Right cardiac atrium (tissue), 5 donors: ENCODE data around the gene SENP7. TPM values are rescaled to one million over a fixed set of nuclear protein-coding genes. Genes with fewer than 3 reads are reported as not detected.
"Not testable (repeated sequence)": the region's sequence is repeated elsewhere in the genome, so short reads cannot be mapped to it uniquely, and the experiment has no call there.

Experiments used
- ATAC-seq, 2 donors: fragments of 200-7000 bp; cut with Tn5 transposase; one replicate each; pipeline versions ENCODE4 v1.8.0 to v1.9.1; 2020; ENCODE audit warnings: moderate library complexity in 2 of 2, mild to moderate bottlenecking in 1 of 2
- DNase-seq, 3 donors: peaks; one replicate each; pipeline ENCODE4 v3.0.0-alpha.2; 2020
- H3K27ac ChIP-seq: one replicate; pipeline ENCODE4 v1.5.1; 2013; ENCODE audit warnings: mild to moderate bottlenecking, low read length, control low read depth, moderate library complexity
- H3K27me3 ChIP-seq: one replicate; pipeline ENCODE4 v1.6.1; 2013; ENCODE audit not compliant: control insufficient read depth, insufficient read depth
- H3K4me1 ChIP-seq: one replicate; pipeline ENCODE4 v1.6.1; 2013; ENCODE audit warnings: low read length; ENCODE audit not compliant: control insufficient read depth, insufficient read depth
- H3K4me3 ChIP-seq: one replicate; pipeline ENCODE4 v1.5.1; 2013; ENCODE audit warnings: low read length, control low read depth
- H3K9me3 ChIP-seq: one replicate; pipeline ENCODE4 v1.6.1; 2013; ENCODE audit warnings: low read length; ENCODE audit not compliant: control insufficient read depth
- WGBS: extraction: QIAGEN DNeasy Blood & Tissue Kit; methylation state at CpG from one replicate; pipeline ENCODE4 v1.1.7; 2013; 5-methylcytosine and 5-hydroxymethylcytosine counted together
- intact Hi-C, 4 donors: fragments of 100-400 bp; cut with DNase I; formaldehyde crosslinking; loops; one replicate each; pipeline versions ENCODE4 v1.11.0 to v1.14.0; 2022 to 2023
- polyA plus RNA-seq: library from polyadenylated mRNA; stranded (reverse); fragments of 200-250 nt; gene quantifications from one replicate; pipeline ENCODE4 v1.2.3, GENCODE V29; 2013
- total RNA-seq, 4 donors: library from RNA; stranded (reverse); fragmentation: NEBNext Ultra II Directional; extraction: Animal tissue kit (Norgen Biotek cat#: 25700); gene quantifications; one replicate each; pipeline ENCODE4 v1.2.1, GENCODE V29; 2021
- donor health status: healthy with polysubstance abuse.
- donor health status: DM: no; HTN: yes; CAD: no.
- donor health status: DM: no; HTN: no; CAD: no.
- donor health status: DM: no; HTN: yes; CAD: no; lungs with severe emphysema.
- donor health status: DM: yes; HTN: yes; CAD: no.

The SENP7 gene
- total and polyA plus RNA-seq, 5 donors: 6.0 to 12.1 (median 11.2) TPM

DNA sequence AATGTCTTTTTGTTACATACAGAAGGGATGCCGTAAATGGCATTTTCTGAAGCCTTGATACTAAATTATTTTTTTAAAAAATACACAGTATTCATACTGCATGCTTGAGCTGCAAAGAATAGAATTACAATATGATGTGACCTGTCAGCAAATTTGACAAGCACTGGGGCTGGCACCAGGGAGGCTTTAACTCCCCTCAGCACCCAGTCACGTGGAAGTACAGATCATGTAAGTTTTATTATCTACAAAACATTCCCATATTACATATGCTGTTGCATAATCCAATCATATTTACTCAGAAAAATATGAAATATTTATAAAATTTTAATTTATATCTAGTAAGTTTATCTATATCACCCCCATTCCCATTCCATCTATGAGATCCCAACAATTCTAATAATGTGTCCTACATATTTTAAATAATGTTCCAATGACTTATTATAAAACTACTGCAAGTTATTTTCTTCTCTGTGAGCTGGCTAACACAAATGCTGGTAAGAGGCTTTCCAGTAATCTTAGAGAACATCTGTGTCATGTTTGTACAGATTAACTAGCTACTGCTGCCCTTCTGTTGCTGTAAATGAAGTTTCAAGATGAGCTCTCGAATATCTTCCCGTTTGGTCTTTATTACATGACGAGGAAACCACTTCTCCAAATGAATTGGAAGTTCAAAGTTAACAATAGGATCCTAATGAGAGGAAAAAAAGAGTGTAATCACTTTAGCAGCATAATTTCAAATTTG, 187.4 kb downstream of the SENP7 start:
- Histone ChIP-seq H3K4me1 (no peaks in the 10 kb centered on the region), H3K9me3 (no peaks in the 10 kb centered on the region), H3K27ac (no peak overlapping the region), H3K4me3 (no peak overlapping the region), H3K27me3 (no peaks in the 10 kb centered on the region)
- no peak for DNase-seq
- ATAC-seq: no peak
- intact Hi-C loops: no loop called here
- 83% methylated on average over 5 of the region's 5 CpGs for WGBS

DNA sequence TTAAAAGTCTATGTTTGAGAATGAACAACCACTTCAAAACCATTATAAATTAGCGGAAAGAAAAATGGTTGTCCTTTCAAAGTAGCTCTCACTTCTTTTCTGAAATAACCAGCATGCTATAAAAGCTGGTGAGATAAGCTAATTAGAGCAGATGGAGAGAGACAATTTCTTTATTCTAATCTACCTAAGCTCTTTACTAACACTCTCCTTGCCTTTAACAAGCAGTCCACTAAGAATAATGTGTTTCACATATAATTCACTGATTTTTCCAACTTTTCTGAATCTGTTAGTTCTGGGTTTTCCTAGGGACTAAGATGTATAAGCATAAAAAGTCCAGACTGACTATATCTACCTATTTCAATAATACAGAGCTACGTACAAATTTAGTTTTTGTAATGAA, 192.5 kb downstream of the SENP7 start, which contains the start of gene IMPG2:
Gene IMPG2 (minus strand): TSS at position 101 of the 400 bp plus-strand sequence. CDS start 203 bp downstream, outside the sequence.
- Histone ChIP-seq H3K9me3 (no peaks in the 10 kb centered on the region), H3K27ac (no peak within 1 kb of the TSS), H3K4me1 (no peaks in the 10 kb centered on the region), H3K27me3 (no peaks in the 10 kb centered on the region), H3K4me3 (no peak within 1 kb of the TSS)
- intact Hi-C loops: no loop called here
- DNase-seq (no peak), ATAC-seq (no peak)
- WGBS: 98% methylated on average over 2 of the region's 2 CpGs

DNA sequence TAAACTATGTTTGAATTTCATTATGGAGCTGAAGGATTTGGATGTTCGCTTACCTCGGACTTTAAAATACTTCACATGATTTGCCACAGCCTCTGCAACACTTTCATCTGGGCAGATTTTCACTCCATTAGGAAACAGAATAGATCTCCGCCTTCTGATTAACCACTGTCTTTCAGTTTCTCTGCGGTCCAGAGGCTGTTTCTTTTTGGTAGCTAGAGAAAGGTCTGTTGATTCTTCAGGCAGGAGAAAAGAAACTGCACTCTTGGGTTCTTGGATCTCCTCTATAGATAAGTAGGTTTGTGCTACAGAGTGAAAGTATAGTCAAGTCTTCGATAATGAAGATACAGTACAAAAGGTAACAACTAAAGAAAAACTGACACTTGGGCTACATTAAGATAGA, 193.5 kb downstream of the SENP7 start:
- 80% methylated on average over 5 of the region's 5 CpGs for WGBS
- H3K4me1 ChIP-seq: no peaks in the 10 kb centered on the region
- H3K4me3 ChIP-seq: no peak overlapping the region
- H3K27ac ChIP-seq: no peak overlapping the region
- no peaks in the 10 kb centered on the region for H3K9me3 ChIP-seq
- no peak for ATAC-seq
- DNase-seq: no peak
- intact Hi-C loops: no loop called here
- H3K27me3 ChIP-seq: no peaks in the 10 kb centered on the region

DNA sequence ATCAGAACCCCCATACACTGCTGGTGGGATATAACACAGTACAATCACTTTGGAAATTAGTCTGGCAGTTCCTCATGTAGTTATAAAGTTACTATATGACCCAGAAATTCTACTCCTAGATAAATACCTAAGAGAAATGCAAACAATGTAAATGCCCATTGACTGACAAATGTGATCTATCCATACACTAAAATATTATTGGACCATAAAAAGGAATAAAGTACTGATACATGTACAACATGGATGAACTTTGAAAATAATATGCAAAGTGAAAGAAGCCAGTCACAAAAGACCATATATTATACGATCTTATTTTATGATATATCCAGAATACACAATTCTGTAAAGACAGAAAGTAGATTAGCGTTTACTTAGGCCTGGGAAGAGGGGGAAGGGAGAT, 200.5 kb downstream of the SENP7 start:
- ATAC-seq (no peak), DNase-seq (no peak)
- intact Hi-C loops: no loop called here
- Histone ChIP-seq H3K4me3 (no peak overlapping the region), H3K4me1 (no peaks in the 10 kb centered on the region), H3K27ac (no peak overlapping the region), H3K27me3 (no peaks in the 10 kb centered on the region), H3K9me3 (no peaks in the 10 kb centered on the region)
- WGBS: 88% methylated on average over 2 of the region's 2 CpGs

DNA sequence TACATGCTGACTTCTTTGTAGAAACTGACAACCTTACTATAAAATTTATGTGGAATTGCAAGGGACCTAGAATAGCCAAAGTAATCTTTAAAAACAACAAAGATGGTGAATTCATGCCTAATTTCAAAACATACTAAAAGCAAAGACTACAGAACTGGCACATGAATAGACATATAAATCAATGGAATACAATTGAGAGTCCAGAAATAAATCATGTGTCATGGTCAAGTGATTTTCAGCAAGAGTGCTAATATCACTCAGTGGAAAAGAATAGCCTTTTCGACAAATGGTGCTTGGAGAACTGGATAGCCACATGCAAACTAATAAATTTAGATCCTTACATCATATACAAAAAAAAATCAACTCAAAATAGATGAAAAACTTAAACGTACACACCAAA, 201.3 kb downstream of the SENP7 start:
- intact Hi-C loops: no loop called here
- no peak overlapping the region for H3K4me3 ChIP-seq
- H3K9me3 ChIP-seq: no peaks in the 10 kb centered on the region
- no peaks in the 10 kb centered on the region for H3K4me1 ChIP-seq
- no peaks in the 10 kb centered on the region for H3K27me3 ChIP-seq
- 71% methylated on average over 2 of the region's 2 CpGs for WGBS
- no peak overlapping the region for H3K27ac ChIP-seq
- ATAC-seq: no peak
- no peak for DNase-seq

DNA sequence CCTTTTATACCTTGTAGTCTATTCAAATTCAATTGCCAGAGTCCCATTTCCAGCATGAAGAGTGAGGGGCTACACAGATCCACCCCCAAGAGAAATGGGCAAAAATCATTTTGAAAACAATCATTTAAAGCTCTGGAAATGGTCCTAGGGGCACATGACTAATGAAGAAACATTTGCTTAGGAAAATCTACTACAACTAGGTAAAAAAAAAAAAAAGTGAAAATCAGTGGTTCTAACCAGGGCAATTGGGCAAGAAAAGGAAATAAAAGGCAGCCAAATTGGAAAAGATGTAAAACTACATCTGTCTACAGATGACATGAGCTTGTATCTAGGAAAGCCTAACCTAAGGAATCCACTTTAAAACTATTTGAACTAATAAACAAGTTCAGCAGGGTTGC, 202.0 kb downstream of the SENP7 start:
- intact Hi-C loops: no loop called here
- no peaks in the 10 kb centered on the region for H3K27me3 ChIP-seq
- ATAC-seq (no peak), DNase-seq (no peak)
- H3K4me1 ChIP-seq: no peaks in the 10 kb centered on the region
- no peaks in the 10 kb centered on the region for H3K9me3 ChIP-seq
- no peak overlapping the region for H3K27ac ChIP-seq
- no peak overlapping the region for H3K4me3 ChIP-seq

DNA sequence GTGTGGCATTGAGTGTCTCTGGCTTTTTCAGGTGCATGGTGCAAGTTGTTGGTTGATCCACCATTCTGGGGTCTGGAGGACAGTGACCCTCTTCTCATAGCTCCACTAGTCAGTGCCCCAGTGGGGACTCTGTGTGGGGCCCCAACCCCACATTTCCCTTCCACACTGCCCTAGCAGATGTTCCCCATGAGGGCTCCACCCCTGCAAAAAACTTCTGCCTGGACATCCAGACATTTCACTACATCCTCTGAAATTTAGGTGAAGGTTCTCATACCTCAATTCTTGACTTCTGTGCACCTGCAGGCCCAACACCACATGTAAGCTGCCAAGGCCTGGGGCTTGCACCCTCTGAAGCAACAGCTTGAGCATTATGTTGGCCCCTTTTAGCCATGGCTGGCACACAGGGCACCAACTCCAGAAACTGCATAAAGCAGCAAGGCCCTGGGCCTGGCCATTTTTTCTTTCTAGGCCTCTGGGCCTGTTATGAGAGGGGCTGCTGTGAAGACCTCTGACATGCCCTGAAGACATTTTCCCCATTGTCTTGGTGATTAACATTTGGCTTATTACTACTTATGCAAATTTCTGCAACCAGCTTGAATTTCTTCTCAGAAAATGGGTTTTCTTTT, 204.8 kb downstream of the SENP7 start:
- H3K4me1 ChIP-seq, H3K27ac ChIP-seq, H3K27me3 ChIP-seq, DNase-seq, ATAC-seq, intact Hi-C loops, H3K9me3 ChIP-seq, H3K4me3 ChIP-seq: not testable (repeated sequence)

DNA sequence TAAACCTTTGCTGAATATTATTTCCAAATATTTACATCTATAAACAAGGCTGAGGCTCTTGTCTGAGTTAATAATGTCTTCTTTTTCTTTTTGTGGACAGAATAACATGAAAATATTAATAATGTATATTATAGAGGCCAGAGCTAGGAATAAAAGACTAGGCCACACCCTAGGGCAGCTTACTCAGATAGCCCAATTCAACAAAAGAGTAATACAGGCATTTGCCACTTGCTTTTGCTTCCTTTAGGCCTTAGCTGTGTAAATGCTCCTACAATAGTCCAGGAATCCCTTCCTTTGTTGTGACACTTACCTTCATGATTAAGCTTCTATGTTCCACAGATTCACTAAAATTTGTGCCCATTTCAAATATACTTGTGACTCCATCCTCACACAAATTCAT, 209.2 kb downstream of the SENP7 start:
- Histone ChIP-seq H3K27me3 (no peaks in the 10 kb centered on the region), H3K4me1 (no peaks in the 10 kb centered on the region), H3K27ac (no peak overlapping the region), H3K9me3 (no peaks in the 10 kb centered on the region), H3K4me3 (no peak overlapping the region)
- intact Hi-C loops: no loop called here
- no peak for ATAC-seq
- no peak for DNase-seq

DNA sequence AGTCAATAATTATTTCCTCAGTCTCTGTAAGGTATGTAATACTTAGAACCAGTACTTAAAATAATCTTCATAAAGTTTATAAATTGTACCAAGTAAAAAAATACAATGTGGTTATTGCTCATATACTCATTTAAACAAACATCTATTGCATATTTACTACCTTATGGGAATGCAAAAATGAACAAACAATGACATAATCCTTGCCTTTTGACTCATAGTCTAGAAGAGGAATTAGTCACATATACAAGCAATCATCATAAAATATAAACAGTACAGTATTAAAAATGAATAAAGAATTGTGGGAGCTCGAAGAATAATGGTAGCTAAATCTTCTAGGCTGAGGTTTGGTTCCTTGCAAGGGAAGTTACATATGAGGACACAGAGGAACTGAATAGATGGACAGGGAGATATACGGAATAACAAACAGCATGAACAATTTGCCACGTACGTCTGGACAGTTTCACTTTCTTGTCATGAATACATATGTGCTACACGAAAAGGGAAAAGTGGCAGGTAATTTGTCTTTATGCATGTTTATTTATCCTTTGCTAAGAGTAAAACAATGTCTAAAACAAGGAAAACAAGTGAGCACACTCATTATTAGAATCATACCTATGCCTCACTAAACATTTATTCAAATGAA, 209.8 kb downstream of the SENP7 start:
- no peaks in the 10 kb centered on the region for H3K27me3 ChIP-seq
- 64% methylated on average over 5 of the region's 5 CpGs for WGBS
- H3K4me3 ChIP-seq: no peak overlapping the region
- ATAC-seq: no peak
- DNase-seq: no peak
- H3K9me3 ChIP-seq: no peaks in the 10 kb centered on the region
- H3K27ac ChIP-seq: no peak overlapping the region
- H3K4me1 ChIP-seq: no peaks in the 10 kb centered on the region
- intact Hi-C loops: no loop called here

DNA sequence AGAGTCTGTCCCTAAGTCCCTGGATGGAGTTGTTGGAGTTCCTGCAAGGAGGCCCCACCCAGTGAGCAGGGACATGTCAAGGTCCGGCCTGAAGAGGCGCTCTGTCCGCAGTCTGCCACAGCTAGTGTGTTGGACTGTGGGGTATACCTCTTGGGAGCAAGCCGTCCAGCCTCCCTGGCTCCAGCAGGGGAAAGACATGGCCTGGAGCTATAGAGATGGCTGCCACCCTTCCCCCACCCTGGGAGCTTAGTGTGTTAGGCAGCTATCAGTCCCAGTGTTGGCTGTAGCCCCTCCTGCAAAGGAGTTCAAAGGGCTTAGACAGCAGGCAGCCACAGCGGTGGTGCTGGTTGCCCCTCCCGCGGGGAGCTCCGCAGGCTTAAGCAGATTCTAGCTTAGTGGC, 212.9 kb downstream of the SENP7 start:
- H3K4me3 ChIP-seq: no peak overlapping the region
- H3K9me3 ChIP-seq: no peaks in the 10 kb centered on the region
- WGBS: 86% methylated on average over 8 of the region's 8 CpGs
- DNase-seq (peak in 1 of 3 donors; percentile 9), ATAC-seq (no peak)
- no peak overlapping the region for H3K27ac ChIP-seq
- no peaks in the 10 kb centered on the region for H3K4me1 ChIP-seq
- H3K27me3 ChIP-seq: no peaks in the 10 kb centered on the region
- intact Hi-C loops: no loop called here

DNA sequence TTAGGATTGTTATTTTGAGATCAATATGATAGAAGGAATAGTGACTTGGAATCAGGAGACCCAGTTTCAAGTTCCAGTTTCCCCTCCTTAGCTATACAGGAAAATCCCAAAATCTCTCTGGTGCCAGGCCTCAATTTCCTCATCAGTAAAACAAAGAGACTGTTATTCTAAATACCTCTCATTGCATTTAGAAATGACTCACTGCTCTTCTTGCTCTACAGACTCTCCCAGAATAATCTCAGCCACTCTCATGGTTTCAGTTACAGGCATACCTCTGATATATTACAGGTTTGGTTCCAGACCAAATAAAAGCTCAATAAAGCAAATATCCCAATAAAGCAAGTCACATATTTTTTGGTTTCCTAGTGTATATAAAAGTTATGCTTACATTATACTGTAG, 221.0 kb downstream of the SENP7 start:
- no peaks in the 10 kb centered on the region for H3K27me3 ChIP-seq
- H3K4me3 ChIP-seq: no peak overlapping the region
- no peak for ATAC-seq
- no peaks in the 10 kb centered on the region for H3K4me1 ChIP-seq
- H3K27ac ChIP-seq: no peak overlapping the region
- intact Hi-C loops: no loop called here
- no peaks in the 10 kb centered on the region for H3K9me3 ChIP-seq
- no peak for DNase-seq
